Measurements from ENCODE around the gene FRRS1L. TPM values are rescaled to one million over a fixed set of nuclear protein-coding genes. Genes with fewer than 3 reads are reported as not detected.

FRRS1L gene
- polyA plus RNA-seq, 3 donors: 0.04 to 0.18 TPM; not detected in 1

DNA sequence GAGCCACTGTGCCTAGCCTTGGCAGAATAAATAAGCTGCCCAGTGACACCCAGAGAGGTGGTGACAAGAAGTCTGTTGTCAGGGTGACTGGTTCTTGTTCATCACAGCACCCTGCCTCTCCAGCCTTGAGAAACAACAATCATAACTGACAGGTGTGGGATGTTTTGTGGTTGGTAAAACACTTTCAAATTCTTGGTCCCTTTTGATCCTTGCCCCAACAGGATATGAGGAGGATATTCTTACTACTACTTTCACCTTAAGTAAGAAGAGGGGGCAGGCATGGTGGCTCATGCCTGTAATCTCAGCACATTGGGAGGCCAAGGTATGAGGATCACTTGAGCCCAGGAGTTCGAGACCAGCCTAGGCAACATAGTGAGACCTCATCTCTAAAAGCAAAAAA, 14.2 kb upstream of the FRRS1L start:
- no peak overlapping the region for H3K27ac ChIP-seq (ENCODE audit: low read depth, low read length)
- 84 to 96% (median 90%) methylated on average over 1 of the region's 1 CpG for WGBS, 3 donors

- WGBS, 3 donors: 65 to 84% (median 72%) methylated on average over 9 of the region's 9 CpGs
These were observed 12.9 kb upstream of the FRRS1L start for GRCh38 chr9:109179801-109180523.

GRCh38 chr9:109176963-109177362, 9.9 kb upstream of the FRRS1L start:
- WGBS, 3 donors: 80 to 94% (median 94%) methylated on average over 2 of the region's 2 CpGs
- H3K27ac ChIP-seq (ENCODE audit: low read depth, low read length): no peak overlapping the region

More at GRCh38 chr9:109179801-109180523, 12.9 kb upstream of the FRRS1L start:
- no peak overlapping the region for H3K27ac ChIP-seq (ENCODE audit: low read depth, low read length)

DNA sequence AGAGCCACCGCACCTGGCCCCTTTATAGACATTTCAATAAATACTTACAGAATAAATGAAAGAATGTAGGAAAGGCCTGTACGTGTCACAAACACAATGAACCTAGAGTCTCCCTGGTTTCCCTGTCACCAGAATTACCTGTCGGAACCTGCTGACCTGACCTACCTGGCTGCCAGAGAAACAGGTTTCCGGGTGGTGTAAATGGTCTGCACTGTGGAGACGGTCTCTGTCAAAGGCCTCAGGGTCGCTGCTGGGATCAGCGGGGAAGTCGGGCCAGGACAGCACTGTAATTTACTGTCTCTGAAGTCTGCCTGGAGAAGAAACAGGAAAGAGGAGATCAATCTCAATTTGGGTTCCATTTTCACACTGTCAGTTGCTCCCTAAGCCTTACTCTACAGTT, 9.3 kb upstream of the FRRS1L start:
- WGBS, 3 donors: 68 to 78% (median 77%) methylated on average over 8 of the region's 8 CpGs
- H3K27ac ChIP-seq (ENCODE audit: low read depth, low read length): no peak overlapping the region

DNA sequence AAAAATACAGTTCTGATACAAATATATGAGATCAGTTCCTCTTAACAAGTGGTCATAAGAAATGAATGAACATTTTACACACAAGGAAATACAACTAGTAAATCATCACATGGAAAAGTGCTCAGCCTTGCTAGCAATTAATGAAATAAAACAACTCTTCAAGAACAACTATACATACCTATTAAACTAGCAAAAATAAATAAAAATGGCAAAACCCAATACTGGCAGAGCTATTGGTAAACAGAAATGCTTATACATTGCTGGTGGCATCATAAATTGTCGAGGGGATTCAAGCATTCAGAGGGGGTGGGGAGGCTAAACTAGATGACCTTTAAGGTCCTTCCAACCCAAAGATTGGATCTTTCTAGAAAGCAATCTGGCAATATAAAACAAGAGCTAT, 5.9 kb upstream of the FRRS1L start:
- whole genome bisulfite sequencing, 3 donors: 41 to 73% (median 63%) methylated on average over 1 of the region's 1 CpG
- no peak overlapping the region for H3K27ac ChIP-seq (ENCODE audit: low read depth, low read length)

DNA sequence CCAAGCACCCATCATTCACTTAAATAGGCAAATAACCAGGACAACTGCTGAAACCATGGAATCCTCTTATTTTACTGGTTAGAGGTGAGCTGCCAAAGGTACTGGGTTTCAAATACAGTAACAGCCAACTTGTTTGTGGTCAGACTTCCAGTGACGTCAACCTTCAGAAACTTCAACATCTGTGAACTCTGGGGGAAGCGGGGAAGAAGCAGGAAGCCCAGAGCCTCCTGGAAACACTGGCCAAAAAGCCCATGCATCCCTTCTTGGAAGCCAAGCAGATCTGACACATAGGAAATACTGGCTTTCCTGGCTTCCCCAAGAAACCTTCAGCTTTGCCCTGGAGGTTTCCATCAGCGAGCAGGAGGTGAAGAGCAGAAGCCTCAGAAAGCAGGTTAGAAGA, 4.9 kb upstream of the FRRS1L start:
- H3K27ac ChIP-seq (ENCODE audit: low read depth, low read length): no peak overlapping the region
- WGBS, 3 donors: 68 to 89% (median 74%) methylated on average over 3 of the region's 3 CpGs

- H3K27ac ChIP-seq (ENCODE audit: low read depth, low read length): no peak overlapping the region
These were observed 1.1 kb upstream of the FRRS1L start for GRCh38 chr9:109168170-109168569.

DNA sequence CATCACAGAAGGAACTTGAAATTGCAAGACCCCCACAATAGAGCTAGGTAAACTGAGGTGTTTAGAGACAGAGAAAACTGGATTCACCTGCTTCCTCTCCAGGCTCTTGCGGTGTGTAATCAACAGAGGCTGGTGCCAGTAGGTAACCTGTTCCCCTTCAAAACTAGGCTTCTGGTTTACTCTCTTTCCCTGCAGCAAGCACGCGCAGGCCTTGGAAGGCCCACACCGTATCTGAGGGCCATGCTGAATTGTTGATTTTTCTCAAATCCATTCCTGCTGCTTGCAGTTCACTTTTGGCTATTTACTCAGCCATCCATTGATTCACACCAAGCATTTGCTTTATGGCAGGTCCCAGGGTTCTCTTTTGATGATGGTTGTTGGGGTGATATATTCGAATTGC, 667 bp upstream of the FRRS1L start:
- 86 to 94% (median 92%) methylated on average over 5 of the region's 5 CpGs for WGBS, 3 donors
- no peak overlapping the region for H3K27ac ChIP-seq (ENCODE audit: low read depth, low read length)

- WGBS, 3 donors: 83 to 90% (median 86%) methylated on average over 16 of the region's 16 CpGs
These were observed 778 bp downstream of the FRRS1L start for GRCh38 chr9:109166171-109166770.

DNA sequence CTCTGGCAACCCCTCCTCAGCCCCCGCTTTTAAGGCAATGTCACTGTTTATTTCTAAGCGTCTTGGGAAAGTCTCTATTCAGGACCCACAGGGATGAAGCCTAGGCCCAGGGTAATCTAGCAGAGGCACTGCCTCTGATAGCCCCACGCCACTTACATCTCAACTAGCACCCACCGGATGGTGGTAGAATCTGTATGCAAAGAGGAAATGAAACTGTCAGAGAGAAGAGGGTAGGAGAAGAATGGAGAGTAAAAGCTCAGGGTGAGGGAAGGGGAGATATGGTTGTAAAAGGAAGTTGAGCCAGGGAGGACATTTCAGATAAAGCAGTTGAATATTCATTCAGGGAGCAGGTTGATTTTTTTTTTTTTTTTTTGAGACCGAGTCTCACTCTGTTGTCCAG, 3.0 kb downstream of the FRRS1L start:
- 78 to 86% (median 81%) methylated on average over 5 of the region's 5 CpGs for WGBS, 3 donors
- H3K27ac ChIP-seq (ENCODE audit: low read depth, low read length): no peak overlapping the region

More at GRCh38 chr9:109166171-109166770, 778 bp downstream of the FRRS1L start:
- no peak overlapping the region for H3K27ac ChIP-seq (ENCODE audit: low read depth, low read length)

DNA sequence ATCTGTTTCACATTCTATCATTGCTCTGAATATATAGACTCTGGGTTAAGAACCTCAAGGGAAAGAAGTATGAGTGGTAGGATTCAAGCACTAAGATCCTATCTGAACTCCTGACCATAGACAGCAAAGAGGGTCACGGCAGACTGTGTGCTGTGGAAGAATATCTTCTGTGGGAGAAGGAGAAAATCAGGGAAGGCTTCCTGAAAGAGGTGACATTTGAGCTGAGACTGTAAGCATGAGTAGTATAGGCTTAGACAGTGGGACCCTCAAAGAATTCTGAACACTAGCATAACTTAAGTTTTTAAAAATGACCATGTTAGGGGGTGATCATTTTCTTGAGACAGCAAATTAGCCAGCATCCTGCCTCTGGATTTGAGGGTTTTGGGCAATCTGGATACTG, 3.9 kb downstream of the FRRS1L start:
- 89 to 96% (median 93%) methylated on average over 1 of the region's 1 CpG for WGBS, 3 donors
- no peak overlapping the region for H3K27ac ChIP-seq (ENCODE audit: low read depth, low read length)

DNA sequence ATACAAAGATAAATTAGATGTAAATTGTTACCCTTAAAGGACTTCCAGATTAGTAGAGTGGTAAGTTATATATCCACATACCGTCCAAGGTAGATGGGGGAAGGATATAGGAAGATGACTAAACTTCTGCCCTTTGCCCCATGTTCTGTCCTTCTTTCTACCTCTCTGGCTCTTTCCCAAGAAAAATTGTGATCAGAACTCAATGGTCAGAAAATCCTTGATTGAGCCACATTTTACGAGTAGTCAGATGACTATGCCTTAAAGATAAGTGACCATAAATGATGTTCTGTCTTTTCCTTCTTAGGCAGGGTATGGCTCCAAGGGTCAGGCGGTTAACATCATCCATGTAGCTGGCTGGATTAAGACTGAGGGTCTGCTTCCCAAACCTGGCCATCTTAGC, 4.4 kb downstream of the FRRS1L start:
- WGBS, 3 donors: 81 to 90% (median 81%) methylated on average over 3 of the region's 3 CpGs
- H3K27ac ChIP-seq (ENCODE audit: low read depth, low read length): no peak overlapping the region

- WGBS, 3 donors: 80 to 94% (median 90%) methylated on average over 3 of the region's 3 CpGs
- no peak overlapping the region for H3K27ac ChIP-seq (ENCODE audit: low read depth, low read length)
These were observed 5.6 kb downstream of the FRRS1L start for GRCh38 chr9:109161471-109161870.

- no peak overlapping the region for H3K27ac ChIP-seq (ENCODE audit: low read depth, low read length)
- WGBS, 3 donors: 85 to 92% (median 90%) methylated on average over 4 of the region's 4 CpGs
These were observed 7.5 kb downstream of the FRRS1L start for GRCh38 chr9:109159583-109159982.

GRCh38 chr9:109158651-109159050, 8.4 kb downstream of the FRRS1L start:
- H3K27ac ChIP-seq (ENCODE audit: low read depth, low read length): no peak overlapping the region

GRCh38 chr9:109156708-109157107, 10.3 kb downstream of the FRRS1L start:
- WGBS, 3 donors: 70 to 81% (median 79%) methylated on average over 7 to 8 of the region's 8 CpGs
- no peak overlapping the region for H3K27ac ChIP-seq (ENCODE audit: low read depth, low read length)

DNA sequence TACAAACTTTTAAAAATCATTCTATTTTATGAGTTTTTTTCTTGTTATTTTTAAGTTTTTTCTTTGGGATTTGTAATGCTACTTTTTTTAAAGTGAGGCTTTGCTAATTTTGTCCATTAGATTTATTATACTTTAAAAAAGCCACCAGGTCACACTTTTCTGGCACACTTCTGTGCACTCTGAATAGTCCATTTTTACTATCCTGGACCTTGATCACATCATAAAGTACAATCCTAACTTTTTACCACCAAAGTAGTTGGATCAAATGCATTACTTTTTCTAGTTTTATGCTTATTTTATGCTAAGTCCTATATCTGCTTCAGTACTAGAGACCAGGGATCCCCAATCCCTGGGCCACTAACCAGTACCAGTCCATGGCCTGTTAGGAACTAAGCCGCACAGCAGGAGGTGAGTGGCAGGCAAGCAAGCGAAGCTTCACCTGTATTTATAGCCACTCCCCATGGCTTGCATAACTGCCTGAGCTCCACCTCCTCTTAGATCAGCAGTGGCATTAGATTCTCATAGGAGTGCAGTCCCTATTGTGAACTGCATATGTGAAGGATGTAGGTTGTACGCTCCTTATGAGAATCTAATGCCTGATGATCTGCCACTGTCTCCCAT, 16.0 kb downstream of the FRRS1L start:
- WGBS, 3 donors: 86 to 94% (median 94%) methylated on average over 3 of the region's 3 CpGs
- no peak overlapping the region for H3K27ac ChIP-seq (ENCODE audit: low read depth, low read length)

- no peak overlapping the region for H3K27ac ChIP-seq (ENCODE audit: low read depth, low read length)
- 88 to 94% (median 91%) methylated on average over 4 of the region's 4 CpGs for WGBS, 3 donors
These were observed 17.3 kb downstream of the FRRS1L start for GRCh38 chr9:109149722-109150121.

GRCh38 chr9:109149089-109149488, 18.0 kb downstream of the FRRS1L start:
- no peak overlapping the region for H3K27ac ChIP-seq (ENCODE audit: low read depth, low read length)
- 81 to 87% (median 83%) methylated on average over 5 of the region's 5 CpGs for WGBS, 3 donors

DNA sequence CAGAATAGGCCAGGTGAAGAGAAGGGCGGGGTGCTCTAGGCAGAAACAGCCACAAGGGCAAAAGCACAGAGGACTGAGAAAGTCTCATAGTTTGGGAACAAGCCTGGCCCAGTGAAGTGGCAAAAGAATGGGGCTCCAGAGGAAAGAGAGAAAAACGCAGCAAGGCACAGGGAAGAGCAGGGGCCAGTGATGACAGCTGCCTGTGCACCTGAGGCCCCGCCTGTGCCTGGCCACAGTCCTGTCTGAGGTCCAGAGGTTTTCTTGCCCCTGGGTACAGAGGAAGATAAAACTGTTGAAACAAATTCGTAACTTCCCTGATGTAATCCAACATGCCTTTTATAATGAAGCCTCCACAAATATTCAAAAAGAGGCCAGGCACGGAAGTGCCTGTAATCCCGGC, 22.0 kb downstream of the FRRS1L start:
- no peak overlapping the region for H3K27ac ChIP-seq (ENCODE audit: low read depth, low read length)
- 83 to 90% (median 85%) methylated on average over 6 of the region's 6 CpGs for WGBS, 3 donors
